Kidney epithelial cell (primary cell): ENCODE measurements around the gene NLRC5. TPM values are rescaled to one million over a fixed set of nuclear protein-coding genes. Genes with fewer than 3 reads are reported as not detected.
"Not testable (repeated sequence)": the region's sequence is repeated elsewhere in the genome, so short reads cannot be mapped to it uniquely, and the experiment has no call there.

ENCODE experiments used
- DNase-seq: peaks from one replicate; pipeline ENCODE4 v3.0.0-alpha.2; 2010; ENCODE audit warnings: low read depth
- H3K27me3 ChIP-seq: 2 replicates; pipeline ENCODE4 v1.6.0; 2011; ENCODE audit warnings: low read length; ENCODE audit not compliant: control insufficient read depth, insufficient read depth
- H3K36me3 ChIP-seq: 2 replicates; pipeline ENCODE4 v1.5.1; 2011; ENCODE audit warnings: low read length; ENCODE audit not compliant: control insufficient read depth, insufficient read depth
- H3K4me3 ChIP-seq: 2 replicates; pipeline ENCODE4 v1.5.1; 2011; ENCODE audit warnings: low read depth, mild to moderate bottlenecking, control low read depth, low read length
- total RNA-seq: library from RNA; depleted of rRNA; stranded (reverse); fragments of >200 nt; gene quantifications from 2 replicates; pipeline ENCODE4 v1.2.3, GENCODE V29; 2015
- TF ChIP-seq, protein P1 (sequence below): IDR thresholded peaks from 2 replicates; pipeline ENCODE4 v1.5.1; 2011; ENCODE audit warnings: mild to moderate bottlenecking, moderate library complexity, low read length, control low read depth, inconsistent platforms; ENCODE audit not compliant: insufficient read depth, poor library complexity, severe bottlenecking

NLRC5 gene
- total RNA-seq, 1 donor from 2014 or later: 7.7 TPM

DNA sequence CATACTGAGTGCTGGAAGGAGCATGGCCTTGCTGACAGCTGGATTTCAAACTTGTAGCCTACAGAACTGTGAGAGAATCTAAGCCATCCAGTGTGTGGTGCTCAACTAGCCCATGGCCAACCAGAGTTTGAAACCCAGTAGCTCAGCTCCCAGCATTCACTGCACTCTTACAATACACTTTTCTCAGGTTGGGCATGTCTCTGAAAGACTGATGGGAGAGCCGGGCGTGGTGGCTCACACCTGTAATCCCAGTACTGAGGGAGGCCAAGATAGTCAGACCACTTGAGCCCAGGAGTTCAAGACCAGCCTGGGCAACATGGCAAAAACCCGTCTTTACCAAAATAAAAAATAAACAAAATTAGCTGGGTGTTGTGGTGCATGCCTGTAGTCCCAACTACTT is 106.8 kb downstream of the NLRC5 start:
- no peak for DNase-seq
- H3K27me3 ChIP-seq: no peaks in the 10 kb centered on the region
- TF ChIP-seq, protein P1, sequence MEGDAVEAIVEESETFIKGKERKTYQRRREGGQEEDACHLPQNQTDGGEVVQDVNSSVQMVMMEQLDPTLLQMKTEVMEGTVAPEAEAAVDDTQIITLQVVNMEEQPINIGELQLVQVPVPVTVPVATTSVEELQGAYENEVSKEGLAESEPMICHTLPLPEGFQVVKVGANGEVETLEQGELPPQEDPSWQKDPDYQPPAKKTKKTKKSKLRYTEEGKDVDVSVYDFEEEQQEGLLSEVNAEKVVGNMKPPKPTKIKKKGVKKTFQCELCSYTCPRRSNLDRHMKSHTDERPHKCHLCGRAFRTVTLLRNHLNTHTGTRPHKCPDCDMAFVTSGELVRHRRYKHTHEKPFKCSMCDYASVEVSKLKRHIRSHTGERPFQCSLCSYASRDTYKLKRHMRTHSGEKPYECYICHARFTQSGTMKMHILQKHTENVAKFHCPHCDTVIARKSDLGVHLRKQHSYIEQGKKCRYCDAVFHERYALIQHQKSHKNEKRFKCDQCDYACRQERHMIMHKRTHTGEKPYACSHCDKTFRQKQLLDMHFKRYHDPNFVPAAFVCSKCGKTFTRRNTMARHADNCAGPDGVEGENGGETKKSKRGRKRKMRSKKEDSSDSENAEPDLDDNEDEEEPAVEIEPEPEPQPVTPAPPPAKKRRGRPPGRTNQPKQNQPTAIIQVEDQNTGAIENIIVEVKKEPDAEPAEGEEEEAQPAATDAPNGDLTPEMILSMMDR: no peak
- H3K36me3 ChIP-seq: no peaks in the 10 kb centered on the region
- H3K4me3 ChIP-seq: no peak overlapping the region

DNA sequence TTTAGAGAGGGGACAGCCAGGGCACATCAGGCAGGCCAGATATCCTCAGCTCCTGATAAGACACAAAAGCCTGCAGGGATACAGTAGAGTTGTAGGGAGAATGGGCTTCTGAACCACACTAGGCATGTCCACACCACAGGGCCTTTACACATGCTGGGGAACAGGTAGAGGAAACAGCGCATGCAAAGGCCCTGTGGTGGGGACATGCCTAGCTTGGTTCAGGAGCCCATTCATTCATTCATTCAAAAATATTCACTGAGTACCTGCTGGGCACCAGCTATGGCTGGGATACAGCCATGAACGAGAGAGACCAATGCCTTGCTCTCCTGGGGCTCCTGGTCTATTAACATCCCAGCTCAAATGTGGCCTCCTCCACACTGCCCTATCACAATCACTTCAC is 107.4 kb downstream of the NLRC5 start:
- DNase-seq: no peak
- TF ChIP-seq, protein P1: no peak
- no peaks in the 10 kb centered on the region for H3K36me3 ChIP-seq
- H3K4me3 ChIP-seq: no peak overlapping the region
- H3K27me3 ChIP-seq: no peaks in the 10 kb centered on the region

- TF ChIP-seq, protein P1: no peak
- Histone ChIP-seq H3K36me3 (no peaks in the 10 kb centered on the region), H3K4me3 (no peak overlapping the region), H3K27me3 (no peaks in the 10 kb centered on the region)
- DNase-seq: no peak
Observed at GRCh38 chr16:57098188-57098841, 109.0 kb downstream of the NLRC5 start.

DNA sequence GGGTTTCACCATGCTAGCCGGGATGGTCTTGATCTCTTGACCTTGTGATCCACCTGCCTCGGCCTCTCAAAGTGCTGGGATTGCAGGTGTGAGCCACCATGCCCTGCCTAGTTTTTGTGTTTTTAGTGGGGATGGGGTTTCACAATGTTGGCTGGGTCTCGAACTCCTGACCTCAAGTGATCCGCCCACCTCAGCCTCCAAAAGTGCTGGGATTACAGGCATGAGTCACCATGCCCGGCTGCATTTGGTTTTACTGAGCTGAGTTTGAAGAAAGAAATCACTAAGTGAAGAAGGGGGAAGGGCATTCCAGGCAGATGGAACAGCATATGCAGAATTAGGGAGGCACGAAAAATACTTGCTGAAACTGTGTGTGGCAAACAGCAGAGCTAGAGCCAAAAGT is 110.6 kb downstream of the NLRC5 start:
- not testable (repeated sequence) for H3K27me3 ChIP-seq, H3K36me3 ChIP-seq, H3K4me3 ChIP-seq, DNase-seq

GRCh38 chr16:57100445-57100844 is 111.1 kb downstream of the NLRC5 start:
- DNase-seq: no peak
- H3K27me3 ChIP-seq: no peaks in the 10 kb centered on the region
- no peaks in the 10 kb centered on the region for H3K36me3 ChIP-seq
- TF ChIP-seq, protein P1: no peak
- no peak overlapping the region for H3K4me3 ChIP-seq

DNA sequence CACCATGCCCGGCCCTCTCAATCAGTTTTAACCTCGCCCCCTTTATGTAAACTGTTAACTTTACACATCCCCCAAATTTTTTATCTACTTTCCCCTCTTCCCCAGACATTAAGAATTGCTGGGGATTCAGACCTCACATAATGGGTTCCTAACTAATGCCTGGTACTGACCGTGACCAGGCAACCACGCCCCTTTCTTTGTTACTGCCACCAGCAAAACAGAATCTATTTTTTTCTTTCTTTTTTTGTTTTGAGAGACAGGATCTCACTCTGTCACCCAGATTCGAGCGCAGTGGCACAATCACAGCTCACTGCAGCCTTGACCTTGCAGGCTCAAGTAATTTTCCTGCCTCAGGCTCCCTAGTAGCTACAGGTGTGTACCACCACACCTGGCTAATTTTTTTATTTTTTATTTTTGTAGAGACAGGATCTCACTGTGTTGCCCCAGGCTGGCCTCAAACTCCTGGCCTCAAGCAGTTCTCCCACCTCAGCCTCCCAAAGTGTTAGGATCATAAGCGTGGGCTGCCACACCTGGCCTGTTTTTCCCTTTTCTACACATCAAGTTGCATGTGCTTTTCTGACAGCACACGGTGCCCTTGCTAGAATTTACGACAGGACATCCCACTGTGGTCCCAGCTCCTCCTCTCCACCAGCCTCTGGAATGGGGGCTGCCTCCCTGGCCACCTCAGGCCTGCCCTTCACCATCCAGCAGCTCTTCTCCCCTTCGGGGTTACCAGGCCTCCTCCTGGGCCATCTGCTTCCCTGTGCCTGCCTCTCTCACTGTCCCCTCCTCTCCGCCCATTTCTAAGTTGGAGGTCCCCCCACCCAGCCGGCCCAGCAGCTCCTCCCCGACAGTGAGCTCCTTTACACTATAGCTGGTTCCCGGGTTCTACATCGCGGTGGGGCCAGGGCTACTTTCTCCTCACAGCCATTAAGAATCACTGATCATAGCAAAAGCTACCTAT is 113.8 kb downstream of the NLRC5 start:
- H3K36me3 ChIP-seq: no peaks in the 10 kb centered on the region
- H3K27me3 ChIP-seq: no peaks in the 10 kb centered on the region
- no peak overlapping the region for H3K4me3 ChIP-seq
- DNase-seq: no peak
- TF ChIP-seq, protein P1: no peak
